GM12872 (cell line): ENCODE measurements around the gene APCDD1.

Experiments used
- CTCF ChIP-seq: IDR thresholded peaks from 3 replicates; pipeline ENCODE4 v1.5.1; 2011; ENCODE audit warnings: low read depth, mild to moderate bottlenecking, low read length, moderate library complexity; ENCODE audit not compliant: insufficient read depth

APCDD1 gene

GRCh38 chr18:10444314-10445006 is 10.0 kb upstream of the APCDD1 start:
- no peak for TF ChIP-seq CTCF

GRCh38 chr18:10449396-10449795 is 5.0 kb upstream of the APCDD1 start:
- no peak for TF ChIP-seq CTCF

- TF ChIP-seq CTCF: no peak
These were observed 3.4 kb upstream of the APCDD1 start for GRCh38 chr18:10450986-10451385.

- TF ChIP-seq CTCF: no peak
These were observed 1.1 kb upstream of the APCDD1 start for GRCh38 chr18:10453261-10453805.

- no peak for TF ChIP-seq CTCF
These were observed 484 bp downstream of the APCDD1 start for GRCh38 chr18:10454681-10455557.

GRCh38 chr18:10455726-10456453 is 1.5 kb downstream of the APCDD1 start:
- no peak for TF ChIP-seq CTCF

- no peak for TF ChIP-seq CTCF
These were observed 2.3 kb downstream of the APCDD1 start for GRCh38 chr18:10456718-10457117.
